HCT116 (cell line): ENCODE results near the gene DHRSX.

Experiments used
- CEBPB ChIP-seq: IDR thresholded peaks from 2 replicates; pipeline ENCODE4 v1.6.1; 2012; ENCODE audit warnings: low read depth
- CTCF ChIP-seq, 3 experiments: fragments of 200-600 bp in 1 of 3; sonication (generic) in 1 of 3; IDR thresholded peaks in 2 of 3; conservative IDR thresholded peaks in 1 of 3; 2 replicates each; pipeline ENCODE4 v1.5.1; 2012 to 2017; ENCODE audit warnings: low read depth in 2 of 3, low read length in 2 of 3, antibody characterized with exemption in 1 of 3, borderline replicate concordance in 1 of 3, control low read depth in 1 of 3, mild to moderate bottlenecking in 1 of 3, mixed read lengths in 1 of 3, mixed run types in 1 of 3, moderate library complexity in 1 of 3; ENCODE audit not compliant: insufficient read depth in 1 of 3
- EGR1 ChIP-seq: IDR thresholded peaks from 2 replicates; pipeline ENCODE4 v1.6.1; 2012; ENCODE audit warnings: low read depth
- ELF1 ChIP-seq: IDR thresholded peaks from 2 replicates; pipeline ENCODE4 v1.6.1; 2012; ENCODE audit warnings: low read depth, borderline replicate concordance
- EZH2 ChIP-seq: fragments of 200-600 bp; sonication (generic); IDR thresholded peaks from 2 replicates; pipeline ENCODE4 v1.6.1; 2017; ENCODE audit warnings: antibody characterized with exemption, mixed run types
- JUND ChIP-seq: IDR thresholded peaks from 2 replicates; pipeline ENCODE4 v1.6.1; 2012
- POLR2A ChIP-seq: IDR thresholded peaks from 2 replicates; pipeline ENCODE4 v1.7.0; 2011; ENCODE audit warnings: borderline replicate concordance; ENCODE audit not compliant: insufficient read depth, insufficient read length; ENCODE audit errors: extremely low read depth
- SRF ChIP-seq: IDR thresholded peaks from 2 replicates; pipeline ENCODE4 v1.6.1; 2012; ENCODE audit warnings: low read depth
- YY1 ChIP-seq: IDR thresholded peaks from 2 replicates; pipeline ENCODE4 v1.6.1; 2011; ENCODE audit warnings: low read length, low read depth, moderate library complexity, mild to moderate bottlenecking; ENCODE audit not compliant: insufficient replicate concordance; ENCODE audit errors: extremely low read depth
- ZBTB33 ChIP-seq: IDR thresholded peaks from 2 replicates; pipeline ENCODE4 v1.6.1; 2011; ENCODE audit warnings: mild to moderate bottlenecking, low read length, moderate library complexity; ENCODE audit not compliant: insufficient replicate concordance; ENCODE audit errors: extremely low read depth
- ZFX ChIP-seq: fragments of 450-650 bp; IDR thresholded peaks from 2 replicates; pipeline ENCODE4 v1.6.1; 2017
- TF ChIP-seq, protein P1 (sequence below): IDR thresholded peaks from 2 replicates; pipeline ENCODE4 v1.6.1; 2012

DNA sequence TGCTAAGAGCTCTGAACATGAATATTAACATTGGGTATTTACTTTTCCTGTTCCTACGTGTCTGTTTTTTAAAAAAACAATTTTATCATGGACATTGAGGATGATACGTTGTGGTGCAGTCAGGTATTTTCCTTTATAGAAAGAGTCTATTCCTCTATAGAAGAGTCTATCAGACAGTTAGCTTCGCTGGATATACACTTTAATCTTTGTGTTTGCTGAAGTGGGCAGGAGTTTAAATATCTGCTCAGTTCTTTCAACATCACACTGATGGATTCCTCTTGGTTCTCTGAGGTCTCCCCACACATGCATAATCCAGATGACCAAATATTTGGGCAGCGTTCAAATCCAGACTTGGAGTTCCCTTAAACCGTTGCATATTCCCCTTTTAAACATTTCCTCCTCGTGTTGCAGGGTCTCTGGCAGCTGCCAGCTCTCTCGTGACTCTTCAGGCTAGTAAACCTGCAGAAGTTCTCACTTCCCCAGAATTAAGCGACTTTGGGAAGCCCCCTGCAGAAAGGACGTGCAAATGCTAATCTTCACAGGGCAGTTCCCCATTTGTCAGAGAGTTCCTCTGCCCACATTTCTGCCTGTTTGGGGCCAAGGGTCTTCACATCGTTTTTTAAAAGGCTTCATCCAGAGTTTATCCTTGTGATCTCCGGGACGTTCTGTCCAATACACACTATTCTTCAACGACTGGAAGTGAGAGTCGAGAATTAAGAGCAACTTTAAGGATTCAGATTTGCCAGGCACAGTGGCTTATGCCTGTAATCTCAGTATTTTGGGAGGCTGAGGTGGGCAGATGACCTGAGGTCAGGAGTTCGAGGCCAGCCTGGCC, 20.5 kb upstream of the DHRSX start:
- TF ChIP-seq CTCF (IDR thresholded peaks at IDR 0.05 in 2 of 3, conservative IDR thresholded peaks at IDR 0.05 in 1 of 3; ENCODE audit: borderline replicate concordance in 1 of 3, insufficient read depth in 1 of 3, low read depth in 2 of 3, low read length in 2 of 3) (no peak), ZBTB33 (no peak), EZH2 (no peak), ZFX (no peak), JUND (no peak), POLR2A (no peak), SRF (no peak), YY1 (no peak), EGR1 (no peak), ELF1 (no peak), CEBPB (no peak)
- TF ChIP-seq, protein P1, sequence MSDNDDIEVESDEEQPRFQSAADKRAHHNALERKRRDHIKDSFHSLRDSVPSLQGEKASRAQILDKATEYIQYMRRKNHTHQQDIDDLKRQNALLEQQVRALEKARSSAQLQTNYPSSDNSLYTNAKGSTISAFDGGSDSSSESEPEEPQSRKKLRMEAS = no peak
